Ovary (tissue), 3 donors: ENCODE measurements around the gene HTT-AS.

ENCODE experiments used
- EP300 ChIP-seq: sonication (generic); formaldehyde crosslinking; IDR thresholded peaks from one replicate; pipeline ENCODE4 v1.6.1; 2017; ENCODE audit warnings: antibody characterized with exemption
- POLR2A ChIP-seq: fragments of 450-650 bp; IDR thresholded peaks from one replicate; pipeline ENCODE4 v1.6.1; 2017; ENCODE audit warnings: antibody characterized with exemption, mild to moderate bottlenecking, moderate library complexity
- TF ChIP-seq, protein P1 (sequence below), 3 donors: fragments of 450-650 bp in 2 of 3; fragments of 200-600 bp in 1 of 3; IDR thresholded peaks; one replicate each; pipeline versions ENCODE4 v1.5.1 to v1.8.0; 2016 to 2022; ENCODE audit warnings: antibody characterized with exemption in 3 of 3, mild to moderate bottlenecking in 1 of 3
- donor health status: DM: no; HTN: no; CAD: no.

DNA sequence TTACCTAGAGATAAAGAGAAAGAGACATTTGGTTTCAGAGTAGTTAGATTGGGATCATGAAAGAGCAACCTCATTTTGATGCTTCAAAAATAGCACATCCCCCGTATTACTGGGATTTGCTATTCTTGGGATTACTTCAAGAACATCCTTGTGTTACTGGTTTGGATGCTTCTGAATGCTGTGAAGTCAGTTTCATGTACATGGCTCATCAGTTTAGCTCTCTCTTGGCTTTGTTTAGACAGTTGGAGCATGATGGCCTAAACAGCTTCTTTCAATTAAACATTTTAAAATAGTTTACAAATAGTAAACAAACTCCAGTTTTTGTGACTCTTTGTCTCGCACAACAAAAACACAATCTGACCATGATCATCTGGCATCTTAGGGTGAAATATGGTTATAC, 24.0 kb upstream of the HTT-AS start:
- TF ChIP-seq POLR2A (no peak), EP300 (no peak)
- TF ChIP-seq, protein P1, sequence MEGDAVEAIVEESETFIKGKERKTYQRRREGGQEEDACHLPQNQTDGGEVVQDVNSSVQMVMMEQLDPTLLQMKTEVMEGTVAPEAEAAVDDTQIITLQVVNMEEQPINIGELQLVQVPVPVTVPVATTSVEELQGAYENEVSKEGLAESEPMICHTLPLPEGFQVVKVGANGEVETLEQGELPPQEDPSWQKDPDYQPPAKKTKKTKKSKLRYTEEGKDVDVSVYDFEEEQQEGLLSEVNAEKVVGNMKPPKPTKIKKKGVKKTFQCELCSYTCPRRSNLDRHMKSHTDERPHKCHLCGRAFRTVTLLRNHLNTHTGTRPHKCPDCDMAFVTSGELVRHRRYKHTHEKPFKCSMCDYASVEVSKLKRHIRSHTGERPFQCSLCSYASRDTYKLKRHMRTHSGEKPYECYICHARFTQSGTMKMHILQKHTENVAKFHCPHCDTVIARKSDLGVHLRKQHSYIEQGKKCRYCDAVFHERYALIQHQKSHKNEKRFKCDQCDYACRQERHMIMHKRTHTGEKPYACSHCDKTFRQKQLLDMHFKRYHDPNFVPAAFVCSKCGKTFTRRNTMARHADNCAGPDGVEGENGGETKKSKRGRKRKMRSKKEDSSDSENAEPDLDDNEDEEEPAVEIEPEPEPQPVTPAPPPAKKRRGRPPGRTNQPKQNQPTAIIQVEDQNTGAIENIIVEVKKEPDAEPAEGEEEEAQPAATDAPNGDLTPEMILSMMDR (IDR thresholded peaks at IDR 0.05): no peak
